ENCODE results near the gene BTNL9. TPM values are rescaled to one million over a fixed set of nuclear protein-coding genes. Genes with fewer than 3 reads are reported as not detected.

Gene BTNL9
- polyA plus RNA-seq, 3 donors = 5.4 to 8.0 (median 6.9) TPM

Other genes with a start within 250 kb of the BTNL9 start
- 10 to 100 TPM; 67.0 to 73.1 (median 72.7) TPM for gene MGAT1, start 237.5 kb upstream of the BTNL9 start, polyA plus RNA-seq (ENCODE audit: insufficient read length in 3 of 3)
- gene ZFP62, start 179.0 kb upstream of the BTNL9 start, polyA plus RNA-seq (ENCODE audit: insufficient read length in 3 of 3) = 10 to 100 TPM; 67.6 to 70.6 (median 69.2) TPM
- gene BTNL8, start 141.1 kb upstream of the BTNL9 start, polyA plus RNA-seq (ENCODE audit: insufficient read length in 3 of 3) = under 1 TPM; 0.44 to 0.58 (median 0.54) TPM
- under 1 TPM; 0.11 to 0.43 (median 0.13) TPM for gene BTNL3, start 51.4 kb upstream of the BTNL9 start, polyA plus RNA-seq (ENCODE audit: insufficient read length in 3 of 3)
- gene OR2V1, start 90.9 kb downstream of the BTNL9 start, polyA plus RNA-seq (ENCODE audit: insufficient read length in 3 of 3) = under 1 TPM in 1 of 3 donors, not detected in 2; 0.07 TPM
- gene OR2V2, start 107.3 kb downstream of the BTNL9 start, polyA plus RNA-seq (ENCODE audit: insufficient read length in 3 of 3) = under 1 TPM in 1 of 3 donors, not detected in 2; 0.04 TPM
- under 1 TPM; 0.13 to 0.31 (median 0.29) TPM for gene TRIM7, start 164.9 kb downstream of the BTNL9 start, polyA plus RNA-seq (ENCODE audit: insufficient read length in 3 of 3)
- gene TRIM41, start 183.0 kb downstream of the BTNL9 start, polyA plus RNA-seq (ENCODE audit: insufficient read length in 3 of 3) = 10 to 100 TPM; 30.5 to 35.2 (median 32.2) TPM
- 1,000 to 10,000 TPM; 2,869 to 3,030 (median 2,913) TPM for gene RACK1, start 203.6 kb downstream of the BTNL9 start, polyA plus RNA-seq (ENCODE audit: insufficient read length in 3 of 3)
- gene TRIM52, start 220.9 kb downstream of the BTNL9 start, polyA plus RNA-seq (ENCODE audit: insufficient read length in 3 of 3) = 10 to 100 TPM; 23.3 to 24.7 (median 24.4) TPM

Measured in right renal cortex interstitium (tissue), 3 donors.